Measurements from ENCODE around the gene FAM210A.
"Not testable (repeated sequence)": the region's sequence is repeated elsewhere in the genome, so short reads cannot be mapped to it uniquely, and the experiment has no call there.

FAM210A gene

DNA sequence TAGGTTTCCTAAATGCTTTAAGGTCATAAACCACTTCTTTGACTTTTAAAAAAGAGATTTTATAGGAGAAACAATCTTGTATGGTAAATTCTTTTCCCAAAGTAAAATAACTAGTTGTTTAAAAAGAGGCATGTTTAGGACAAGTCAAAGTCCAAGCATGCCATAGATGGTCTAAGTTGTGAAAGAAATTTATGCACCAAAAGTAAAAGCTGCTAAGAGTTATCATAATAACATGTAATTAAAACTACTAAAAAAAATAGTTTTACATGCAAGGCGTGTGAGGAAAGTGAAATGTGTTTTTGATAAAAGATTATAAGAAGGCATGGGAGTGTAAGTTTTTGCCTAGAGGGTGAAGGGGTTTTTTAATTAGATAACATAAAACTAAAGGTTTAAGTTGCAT, 22.5 kb downstream of the FAM210A start:
- Histone ChIP-seq H3K27me3 (ENCODE audit: low read depth, low read length) (no peaks in the 10 kb centered on the region), H4K20me1 (ENCODE audit: insufficient read depth, low read length) (peaks cover 12% of the 10 kb centered on the region), H2AFZ (ENCODE audit: low read depth, low read length) (no peak overlapping the region), H3K27ac (ENCODE audit: low read length) (no peak overlapping the region), H3K9ac (ENCODE audit: low read length) (no peak overlapping the region), H3K4me2 (ENCODE audit: low read length) (no peak overlapping the region), H3K4me3 (ENCODE audit: low read length) (no peak overlapping the region), H3K36me3 (replicated peaks; ENCODE audit: low read depth, low read length) (peaks cover 77% of the 10 kb centered on the region), H3K79me2 (ENCODE audit: low read length) (peaks cover 87% of the 10 kb centered on the region), H3K4me1 (ENCODE audit: low read length) (peaks cover 7% of the 10 kb centered on the region; the same call in 1 of the 2 replicates), H3K9me3 (ENCODE audit: insufficient read depth, low read length) (peaks cover 27% of the 10 kb centered on the region)
- TF ChIP-seq EZH2phosphoT487 (IDR thresholded peaks at IDR 0.05; ENCODE audit: low read depth): no peak
- TF ChIP-seq, protein P1, sequence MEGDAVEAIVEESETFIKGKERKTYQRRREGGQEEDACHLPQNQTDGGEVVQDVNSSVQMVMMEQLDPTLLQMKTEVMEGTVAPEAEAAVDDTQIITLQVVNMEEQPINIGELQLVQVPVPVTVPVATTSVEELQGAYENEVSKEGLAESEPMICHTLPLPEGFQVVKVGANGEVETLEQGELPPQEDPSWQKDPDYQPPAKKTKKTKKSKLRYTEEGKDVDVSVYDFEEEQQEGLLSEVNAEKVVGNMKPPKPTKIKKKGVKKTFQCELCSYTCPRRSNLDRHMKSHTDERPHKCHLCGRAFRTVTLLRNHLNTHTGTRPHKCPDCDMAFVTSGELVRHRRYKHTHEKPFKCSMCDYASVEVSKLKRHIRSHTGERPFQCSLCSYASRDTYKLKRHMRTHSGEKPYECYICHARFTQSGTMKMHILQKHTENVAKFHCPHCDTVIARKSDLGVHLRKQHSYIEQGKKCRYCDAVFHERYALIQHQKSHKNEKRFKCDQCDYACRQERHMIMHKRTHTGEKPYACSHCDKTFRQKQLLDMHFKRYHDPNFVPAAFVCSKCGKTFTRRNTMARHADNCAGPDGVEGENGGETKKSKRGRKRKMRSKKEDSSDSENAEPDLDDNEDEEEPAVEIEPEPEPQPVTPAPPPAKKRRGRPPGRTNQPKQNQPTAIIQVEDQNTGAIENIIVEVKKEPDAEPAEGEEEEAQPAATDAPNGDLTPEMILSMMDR (IDR thresholded peaks at IDR 0.05; ENCODE audit: low read depth, low read length): no peak

- TF ChIP-seq EZH2phosphoT487 (IDR thresholded peaks at IDR 0.05; ENCODE audit: low read depth): no peak
- TF ChIP-seq, protein P1 (IDR thresholded peaks at IDR 0.05; ENCODE audit: low read depth, low read length): no peak
- peaks cover 27% of the 10 kb centered on the region for H3K9me3 ChIP-seq (ENCODE audit: insufficient read depth, low read length)
- H3K27me3 ChIP-seq (ENCODE audit: low read depth, low read length): no peaks in the 10 kb centered on the region
- H3K79me2 ChIP-seq (ENCODE audit: low read length): peaks cover 80% of the 10 kb centered on the region
- no peak overlapping the region for H2AFZ ChIP-seq (ENCODE audit: low read depth, low read length)
- no peak overlapping the region for H3K4me3 ChIP-seq (ENCODE audit: low read length)
- H3K9ac ChIP-seq (ENCODE audit: low read length): no peak overlapping the region
- peaks cover 61% of the 10 kb centered on the region for H3K36me3 ChIP-seq (replicated peaks; ENCODE audit: low read depth, low read length)
- H4K20me1 ChIP-seq (ENCODE audit: insufficient read depth, low read length): peaks cover 23% of the 10 kb centered on the region
- no peak overlapping the region for H3K4me2 ChIP-seq (ENCODE audit: low read length)
- H3K27ac ChIP-seq (ENCODE audit: low read length): no peak overlapping the region
- H3K4me1 ChIP-seq (ENCODE audit: low read length): peaks cover 7% of the 10 kb centered on the region; the same call in 1 of the 2 replicates
Measured at GRCh38 chr18:13700153-13700552, 26.2 kb downstream of the FAM210A start.

GRCh38 chr18:13696961-13697360, 29.4 kb downstream of the FAM210A start:
- peaks cover 7% of the 10 kb centered on the region; the same call in 1 of the 2 replicates for H3K4me1 ChIP-seq (ENCODE audit: low read length)
- no peak overlapping the region for H2AFZ ChIP-seq (ENCODE audit: low read depth, low read length)
- H4K20me1 ChIP-seq (ENCODE audit: insufficient read depth, low read length): peaks cover 23% of the 10 kb centered on the region
- no peaks in the 10 kb centered on the region for H3K27me3 ChIP-seq (ENCODE audit: low read depth, low read length)
- no peak overlapping the region for H3K27ac ChIP-seq (ENCODE audit: low read length)
- H3K4me3 ChIP-seq (ENCODE audit: low read length): no peak overlapping the region
- no peak overlapping the region for H3K9ac ChIP-seq (ENCODE audit: low read length)
- no peak overlapping the region for H3K4me2 ChIP-seq (ENCODE audit: low read length)
- H3K9me3 ChIP-seq (ENCODE audit: insufficient read depth, low read length): peaks cover 5% of the 10 kb centered on the region; the same call in 1 of the 2 replicates
- H3K79me2 ChIP-seq (ENCODE audit: low read length): peaks cover 62% of the 10 kb centered on the region
- TF ChIP-seq, protein P1 (IDR thresholded peaks at IDR 0.05; ENCODE audit: low read depth, low read length): no peak
- no peak for TF ChIP-seq EZH2phosphoT487 (IDR thresholded peaks at IDR 0.05; ENCODE audit: low read depth)
- peaks cover 30% of the 10 kb centered on the region for H3K36me3 ChIP-seq (replicated peaks; ENCODE audit: low read depth, low read length)

DNA sequence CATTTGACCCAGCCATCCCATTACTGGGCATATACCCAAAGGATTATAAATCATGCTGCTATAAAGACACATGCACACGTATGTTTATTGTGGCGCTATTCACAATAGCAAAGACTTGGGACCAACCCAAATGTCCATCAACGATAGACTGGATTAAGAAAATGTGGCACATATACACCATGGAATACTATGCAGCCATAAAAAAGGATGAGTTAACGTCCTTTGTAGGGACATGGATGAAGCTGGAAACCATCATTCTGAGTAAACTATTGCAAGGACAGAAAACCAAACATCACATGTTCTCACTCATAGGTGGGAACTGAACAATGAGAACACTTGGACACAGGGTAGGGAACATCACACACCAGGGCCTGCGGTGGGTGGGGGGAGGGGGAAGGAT, 31.0 kb downstream of the FAM210A start:
- H3K27ac ChIP-seq (ENCODE audit: low read length); H2AFZ ChIP-seq (ENCODE audit: low read depth, low read length); H3K4me1 ChIP-seq (ENCODE audit: low read length); H3K27me3 ChIP-seq (ENCODE audit: low read depth, low read length); H3K9ac ChIP-seq (ENCODE audit: low read length); H3K4me3 ChIP-seq (ENCODE audit: low read length); H3K4me2 ChIP-seq (ENCODE audit: low read length); H3K9me3 ChIP-seq (ENCODE audit: insufficient read depth, low read length): not testable (repeated sequence)
- peaks cover 23% of the 10 kb centered on the region for H4K20me1 ChIP-seq (ENCODE audit: insufficient read depth, low read length)
- H3K36me3 ChIP-seq (replicated peaks; ENCODE audit: low read depth, low read length): peaks cover 17% of the 10 kb centered on the region
- H3K79me2 ChIP-seq (ENCODE audit: low read length): peaks cover 55% of the 10 kb centered on the region

DNA sequence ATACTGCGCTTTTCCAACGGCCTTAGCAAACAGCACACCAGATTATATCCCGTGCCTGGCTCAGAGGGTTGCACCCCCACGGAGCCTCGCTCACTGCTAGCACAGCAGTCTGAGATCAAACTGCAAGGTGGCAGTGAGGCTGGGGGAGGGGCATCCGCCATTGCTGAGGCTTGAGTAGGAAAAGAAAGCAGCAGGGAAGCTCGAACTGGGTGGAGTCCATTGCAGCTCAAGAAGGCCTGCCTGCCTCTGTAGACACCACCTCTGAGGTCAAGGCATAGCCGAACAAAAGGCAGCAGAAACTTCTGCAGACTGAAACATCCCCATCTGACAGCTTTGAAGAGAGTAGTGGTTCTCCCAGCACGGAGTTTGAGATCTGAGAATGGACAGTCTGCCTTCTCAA, 36.3 kb downstream of the FAM210A start:
- H3K27ac ChIP-seq (ENCODE audit: low read length); H2AFZ ChIP-seq (ENCODE audit: low read depth, low read length); H3K27me3 ChIP-seq (ENCODE audit: low read depth, low read length); H3K36me3 ChIP-seq (replicated peaks; ENCODE audit: low read depth, low read length); H3K9me3 ChIP-seq (ENCODE audit: insufficient read depth, low read length); H3K4me1 ChIP-seq (ENCODE audit: low read length); H3K4me2 ChIP-seq (ENCODE audit: low read length); H3K9ac ChIP-seq (ENCODE audit: low read length); H3K4me3 ChIP-seq (ENCODE audit: low read length): not testable (repeated sequence)
- peaks cover 52% of the 10 kb centered on the region for H4K20me1 ChIP-seq (ENCODE audit: insufficient read depth, low read length)
- H3K79me2 ChIP-seq (ENCODE audit: low read length): peaks cover 62% of the 10 kb centered on the region

Data from OCI-LY3 (cell line).